H9 (cell line): ENCODE measurements around the gene THOC5. TPM values are rescaled to one million over a fixed set of nuclear protein-coding genes. Genes with fewer than 3 reads are reported as not detected.

Experiments used
- DNase-seq: peaks from one replicate; pipeline ENCODE4 v3.0.0-alpha.2; 2017
- H2AFZ ChIP-seq: one replicate; pipeline ENCODE4 v1.6.1; 2013; ENCODE audit warnings: mild to moderate bottlenecking, low read length, control low read depth, moderate library complexity
- H2AK5ac ChIP-seq: 2 replicates; pipeline ENCODE4 v1.6.1; 2013; ENCODE audit warnings: low read length, control low read depth, mixed read lengths; ENCODE audit not compliant: insufficient read length
- H2BK120ac ChIP-seq: one replicate; pipeline ENCODE4 v1.6.1; 2013; ENCODE audit warnings: low read depth, mild to moderate bottlenecking, low read length, control low read depth, inconsistent platforms; ENCODE audit not compliant: poor library complexity, severe bottlenecking
- H2BK12ac ChIP-seq: 2 replicates; pipeline ENCODE4 v1.6.1; 2013; ENCODE audit warnings: low read length, control low read depth, mixed read lengths, low read depth; ENCODE audit not compliant: insufficient read length
- H2BK15ac ChIP-seq: 2 replicates; pipeline ENCODE4 v1.6.1; 2013; ENCODE audit warnings: low read depth, low read length, control low read depth
- H2BK20ac ChIP-seq: one replicate; pipeline ENCODE4 v1.6.1; 2013; ENCODE audit warnings: low read depth, mild to moderate bottlenecking, low read length, control low read depth, inconsistent platforms; ENCODE audit not compliant: poor library complexity, severe bottlenecking
- H2BK5ac ChIP-seq: 2 replicates; pipeline ENCODE4 v1.6.1; 2013; ENCODE audit warnings: low read length, control low read depth, mixed read lengths; ENCODE audit not compliant: insufficient read length
- H3K14ac ChIP-seq: 2 replicates; pipeline ENCODE4 v1.6.1; 2013; ENCODE audit warnings: low read length, control low read depth; ENCODE audit not compliant: insufficient read depth
- H3K18ac ChIP-seq: 2 replicates; pipeline ENCODE4 v1.6.1; 2013; ENCODE audit warnings: low read depth, mild to moderate bottlenecking, mixed read lengths, low read length, control low read depth; ENCODE audit not compliant: insufficient read length
- H3K23ac ChIP-seq: 2 replicates; pipeline ENCODE4 v1.6.1; 2013; ENCODE audit warnings: low read length, control low read depth, mixed read lengths, low read depth; ENCODE audit not compliant: insufficient read length
- H3K23me2 ChIP-seq: 2 replicates; pipeline ENCODE4 v1.6.1; 2013; ENCODE audit warnings: low read depth, mild to moderate bottlenecking, mixed read lengths, low read length, control low read depth; ENCODE audit not compliant: insufficient read length, poor library complexity, severe bottlenecking
- H3K27ac ChIP-seq: 2 replicates; pipeline ENCODE4 v1.5.1; 2013; ENCODE audit warnings: low read length, control low read depth, mixed read lengths, low read depth; ENCODE audit not compliant: insufficient read length
- H3K27me3 ChIP-seq: 2 replicates; pipeline ENCODE4 v1.6.1; 2013; ENCODE audit warnings: low read length, control low read depth, inconsistent platforms; ENCODE audit not compliant: insufficient read depth
- H3K4ac ChIP-seq: 2 replicates; pipeline ENCODE4 v1.6.1; 2013; ENCODE audit warnings: low read depth, mild to moderate bottlenecking, control low read depth, inconsistent platforms, low read length, moderate library complexity
- H3K4me1 ChIP-seq: 2 replicates; pipeline ENCODE4 v1.6.1; 2013; ENCODE audit warnings: low read length, control low read depth, inconsistent platforms; ENCODE audit not compliant: insufficient read depth
- H3K4me2 ChIP-seq: 2 replicates; pipeline ENCODE4 v1.6.1; 2013; ENCODE audit warnings: low read length, control low read depth, mixed read lengths; ENCODE audit not compliant: insufficient read length, insufficient read depth
- H3K56ac ChIP-seq: 2 replicates; pipeline ENCODE4 v1.6.1; 2013; ENCODE audit warnings: low read depth, mild to moderate bottlenecking, mixed read lengths, low read length, control low read depth; ENCODE audit not compliant: insufficient read length
- H3K79me1 ChIP-seq: 2 replicates; pipeline ENCODE4 v1.6.1; 2013; ENCODE audit warnings: low read depth, mild to moderate bottlenecking, moderate library complexity, low read length, control low read depth, inconsistent platforms; ENCODE audit not compliant: insufficient read depth, poor library complexity, severe bottlenecking
- H3K79me2 ChIP-seq: 2 replicates; pipeline ENCODE4 v1.6.1; 2013; ENCODE audit warnings: low read length, control low read depth, inconsistent platforms; ENCODE audit not compliant: insufficient read depth
- H3K9ac ChIP-seq: 2 replicates; pipeline ENCODE4 v1.6.1; 2013; ENCODE audit warnings: low read length, control low read depth, mixed read lengths; ENCODE audit not compliant: insufficient read length; ENCODE audit errors: extremely low read depth
- H3K9me3 ChIP-seq: one replicate; pipeline ENCODE4 v1.6.1; 2013; ENCODE audit warnings: low read depth, low read length, inconsistent platforms; ENCODE audit not compliant: control insufficient read depth
- H3T11ph ChIP-seq: one replicate; pipeline ENCODE4 v1.6.1; 2013; ENCODE audit warnings: mild to moderate bottlenecking, low read length, control low read depth, inconsistent platforms
- H4K20me1 ChIP-seq: one replicate; pipeline ENCODE4 v1.6.1; 2013; ENCODE audit not compliant: control insufficient read depth, insufficient read length, insufficient read depth
- H4K5ac ChIP-seq: 2 replicates; pipeline ENCODE4 v1.6.1; 2013; ENCODE audit warnings: low read depth, mild to moderate bottlenecking, mixed read lengths, low read length, control low read depth; ENCODE audit not compliant: insufficient read length
- H4K8ac ChIP-seq: replicated peaks from 2 replicates; pipeline ENCODE4 v1.6.1; 2013; ENCODE audit warnings: low read length, control low read depth, mixed read lengths, low read depth; ENCODE audit not compliant: insufficient read length
- H4K91ac ChIP-seq: 2 replicates; pipeline ENCODE4 v1.6.1; 2013; ENCODE audit warnings: low read depth, mild to moderate bottlenecking, moderate library complexity, mixed read lengths, low read length, control low read depth; ENCODE audit not compliant: insufficient read length
- H3K27ac Mint-ChIP-seq, 3 experiments: 2 replicates in 2 of 3; 3 replicates in 1 of 3; pipeline ENCODE4 v1.8.0; 2020 to 2021; ENCODE audit warnings: mixed read lengths in 3 of 3, mild to moderate bottlenecking in 1 of 3, moderate library complexity in 1 of 3
- H3K27me3 Mint-ChIP-seq: 2 replicates; pipeline ENCODE4 v1.8.0; 2021; ENCODE audit warnings: low read depth, mild to moderate bottlenecking, moderate library complexity, mixed read lengths
- H3K36me3 Mint-ChIP-seq, 3 experiments: 2 replicates in 2 of 3; 3 replicates in 1 of 3; pipeline ENCODE4 v1.8.0; 2020 to 2021; ENCODE audit warnings: low read depth in 3 of 3, mixed read lengths in 3 of 3; ENCODE audit not compliant: insufficient read depth in 1 of 3
- H3K4me1 Mint-ChIP-seq, 2 experiments: 2 replicates each; pipeline ENCODE4 v1.8.0; 2020; ENCODE audit warnings: mixed read lengths in 2 of 2
- H3K4me3 Mint-ChIP-seq, 2 experiments: 2 replicates in 1 of 2; 3 replicates in 1 of 2; pipeline ENCODE4 v1.8.0; 2020 to 2021; ENCODE audit warnings: mild to moderate bottlenecking in 2 of 2, mixed read lengths in 2 of 2, moderate library complexity in 1 of 2
- H3K9me3 Mint-ChIP-seq, 2 experiments: 2 replicates in 1 of 2; 3 replicates in 1 of 2; pipeline ENCODE4 v1.8.0; 2020; ENCODE audit warnings: mild to moderate bottlenecking in 2 of 2, mixed read lengths in 2 of 2, moderate library complexity in 1 of 2
- CTCF ChIP-seq: fragments of 200-600 bp; sonication (generic); conservative IDR thresholded peaks from 3 replicates; pipeline ENCODE4 v1.8.0; 2021; ENCODE audit warnings: antibody characterized with exemption, mild to moderate bottlenecking
- WGBS: extraction: QIAGEN DNeasy Blood & Tissue Kit; methylation state at CpG from one replicate; pipeline ENCODE4 v1.1.7; 2013; ENCODE audit warnings: missing lambda C conversion rate, low lambda C conversion rate, mixed read lengths; ENCODE audit not compliant: insufficient read length; ENCODE audit errors: extremely low coverage; 5-methylcytosine and 5-hydroxymethylcytosine counted together
- total RNA-seq: library from RNA; stranded (reverse); gene quantifications from 2 replicates; pipeline ENCODE4 v1.2.1, GENCODE V29; 2021

THOC5 gene
- total RNA-seq, 1 experiment from 2014 or later: 71.8 TPM

GRCh38 chr22:29563652-29564460, 10.3 kb upstream of the THOC5 start:
- no peaks in the 10 kb centered on the region for H3K79me2 ChIP-seq
- no peak overlapping the region for H2BK15ac ChIP-seq
- DNase-seq: no peak
- no peak overlapping the region for H2BK5ac ChIP-seq
- no peak overlapping the region for H2BK120ac ChIP-seq
- H3K4me3 Mint-ChIP-seq: no peak overlapping the region
- no peak overlapping the region for H2AFZ ChIP-seq
- no peaks in the 10 kb centered on the region for H3K9me3 ChIP-seq
- no peak overlapping the region for H3K4me2 ChIP-seq
- no peak overlapping the region for H2BK20ac ChIP-seq
- H4K8ac ChIP-seq: no peak overlapping the region
- H3K27ac ChIP-seq: no peak overlapping the region
- H3K4me1 Mint-ChIP-seq: no peaks in the 10 kb centered on the region
- WGBS: no CpG with 5 or more reads among the region's 6 CpGs
- peaks cover 44 to 79% (median 70%) of the 10 kb centered on the region in 3 experiments; a peak in 6 of 7 replicates for H3K36me3 Mint-ChIP-seq
- no peaks in the 10 kb centered on the region for H3K4me1 ChIP-seq
- no peak overlapping the region for H4K5ac ChIP-seq
- H3K18ac ChIP-seq: no peak overlapping the region
- no peak overlapping the region for H3K56ac ChIP-seq
- no peaks in the 10 kb centered on the region for H3K23me2 ChIP-seq
- H3K14ac ChIP-seq: no peak overlapping the region
- H3K4ac ChIP-seq: no peak overlapping the region
- H4K20me1 ChIP-seq: no peaks in the 10 kb centered on the region
- H3K27me3 ChIP-seq: peaks cover 3% of the 10 kb centered on the region; the same call in 1 of the 2 replicates
- no peak for TF ChIP-seq CTCF
- no peak overlapping the region; a peak in 1 of 7 replicates for H3K27ac Mint-ChIP-seq
- no peak overlapping the region for H4K91ac ChIP-seq
- no peaks in the 10 kb centered on the region for H3K79me1 ChIP-seq
- H2BK12ac ChIP-seq: no peak overlapping the region
- H3K27me3 Mint-ChIP-seq: no peaks in the 10 kb centered on the region; the same call in 1 of the 2 replicates
- H3T11ph ChIP-seq: no peak overlapping the region
- no peak overlapping the region for H3K23ac ChIP-seq
- no peak overlapping the region for H2AK5ac ChIP-seq
- H3K9ac ChIP-seq: no peak overlapping the region
- H3K9me3 Mint-ChIP-seq: no peaks in the 10 kb centered on the region
